ENCODE measurements around the gene VAV3.

Gene VAV3

DNA sequence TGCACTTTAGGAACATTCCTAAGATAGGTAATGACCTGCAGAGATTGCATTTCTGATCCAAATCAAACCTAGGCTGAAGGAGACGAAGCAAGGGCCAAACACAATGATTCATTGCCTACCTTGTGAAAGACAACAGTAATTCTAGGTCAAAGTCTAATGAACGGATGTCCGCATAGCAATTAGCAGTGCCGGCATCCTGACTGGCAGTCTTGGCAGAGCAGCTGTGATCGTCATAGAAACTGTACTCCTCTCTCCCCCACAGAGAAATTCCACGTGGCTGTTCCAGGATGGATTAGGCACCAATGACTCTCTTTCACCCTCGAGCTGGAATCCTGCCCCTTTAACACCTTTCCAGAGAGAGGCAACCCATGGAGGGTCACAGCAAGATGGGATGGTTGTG is 28.9 kb upstream of the VAV3 start:
- Histone ChIP-seq H2AFZ (ENCODE audit: low read length) (peak overlapping the region; percentile 24), H3K4me1 (ENCODE audit: control insufficient read depth in 2 of 2, insufficient read depth in 1 of 2, low read depth in 1 of 2, low read length in 2 of 2) (peaks cover 0 to 4% of the 10 kb centered on the region in 2 donors), H2BK5ac (ENCODE audit: low read length) (no peak overlapping the region), H3K9me3 (replicated peaks in 1 of 2; ENCODE audit: control insufficient read depth in 2 of 2, insufficient read depth in 1 of 2, low read depth in 1 of 2, low read length in 2 of 2) (no peaks in the 10 kb centered on the region), H3K14ac (ENCODE audit: low read length) (no peak overlapping the region), H3K4me2 (ENCODE audit: insufficient read depth, low read length, poor library complexity, severe bottlenecking) (no peak overlapping the region), H3K4me3 (ENCODE audit: low read length in 2 of 2) (no peak overlapping the region), H3K23ac (ENCODE audit: low read depth, low read length, poor library complexity) (no peak overlapping the region), H3K27ac (replicated peaks; ENCODE audit: low read length) (no peak overlapping the region), H2AK5ac (ENCODE audit: low read depth, low read length) (no peak overlapping the region), H2BK12ac (ENCODE audit: low read length) (no peak overlapping the region), H3K27me3 (ENCODE audit: control insufficient read depth in 3 of 3, insufficient read depth in 3 of 3, low read depth in 1 of 3, low read length in 3 of 3) (no peaks in the 10 kb centered on the region), H3K36me3 (replicated peaks in 1 of 2; ENCODE audit: control insufficient read depth in 2 of 2, insufficient read depth in 2 of 2, low read length in 2 of 2) (no peaks in the 10 kb centered on the region), H3K79me1 (ENCODE audit: low read depth, low read length) (no peaks in the 10 kb centered on the region), H4K91ac (ENCODE audit: low read depth, low read length, poor library complexity) (no peak overlapping the region), H4K8ac (ENCODE audit: low read depth, low read length) (no peak overlapping the region), H3K9ac (ENCODE audit: low read depth, low read length, poor library complexity) (no peak overlapping the region), H3K4ac (ENCODE audit: low read length) (no peak overlapping the region), H3K18ac (ENCODE audit: low read length) (no peak overlapping the region), H2BK15ac (ENCODE audit: low read length) (no peak overlapping the region), H2BK120ac (ENCODE audit: low read depth, low read length) (no peak overlapping the region)
- DNase-seq (ENCODE audit: low spot score): no peak
- WGBS, 2 donors (ENCODE audit: extremely low coverage in 2 of 2, insufficient read length in 2 of 2, insufficient replicate concordance in 1 of 2): no CpG with 5 or more reads among the region's 7 CpGs

DNA sequence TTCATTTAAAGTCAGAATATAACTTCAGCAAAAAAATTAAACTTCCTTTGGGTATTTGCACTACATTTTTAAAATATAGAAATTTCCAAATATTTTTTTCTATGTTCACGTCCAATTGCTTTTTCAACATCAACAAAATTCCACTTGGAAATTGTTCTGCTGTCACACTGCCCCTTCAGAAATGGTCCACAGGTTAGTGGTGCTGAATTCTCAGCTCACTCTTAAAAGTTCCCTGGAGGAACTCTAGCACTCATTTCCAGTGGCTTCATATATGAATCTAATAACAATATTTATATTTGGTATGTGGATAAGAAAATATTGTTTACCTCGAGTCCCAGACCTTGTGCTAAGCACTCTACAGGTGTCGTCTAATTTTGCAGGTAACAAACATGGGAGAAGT is 27.4 kb upstream of the VAV3 start:
- Histone ChIP-seq H3K27ac (replicated peaks; ENCODE audit: low read length) (no peak overlapping the region), H3K4me2 (ENCODE audit: insufficient read depth, low read length, poor library complexity, severe bottlenecking) (no peak overlapping the region), H3K79me1 (ENCODE audit: low read depth, low read length) (no peaks in the 10 kb centered on the region), H2BK120ac (ENCODE audit: low read depth, low read length) (no peak overlapping the region), H3K14ac (ENCODE audit: low read length) (no peak overlapping the region), H3K18ac (ENCODE audit: low read length) (no peak overlapping the region), H3K4ac (ENCODE audit: low read length) (no peak overlapping the region), H3K9me3 (replicated peaks in 1 of 2; ENCODE audit: control insufficient read depth in 2 of 2, insufficient read depth in 1 of 2, low read depth in 1 of 2, low read length in 2 of 2) (no peaks in the 10 kb centered on the region), H3K4me1 (ENCODE audit: control insufficient read depth in 2 of 2, insufficient read depth in 1 of 2, low read depth in 1 of 2, low read length in 2 of 2) (peaks cover 0 to 4% of the 10 kb centered on the region in 2 donors), H2BK12ac (ENCODE audit: low read length) (no peak overlapping the region), H2BK5ac (ENCODE audit: low read length) (no peak overlapping the region), H3K4me3 (ENCODE audit: low read length in 2 of 2) (no peak overlapping the region), H2AFZ (ENCODE audit: low read length) (no peak overlapping the region), H3K27me3 (ENCODE audit: control insufficient read depth in 3 of 3, insufficient read depth in 3 of 3, low read depth in 1 of 3, low read length in 3 of 3) (no peaks in the 10 kb centered on the region), H4K8ac (ENCODE audit: low read depth, low read length) (no peak overlapping the region), H2BK15ac (ENCODE audit: low read length) (no peak overlapping the region), H3K23ac (ENCODE audit: low read depth, low read length, poor library complexity) (no peak overlapping the region), H2AK5ac (ENCODE audit: low read depth, low read length) (no peak overlapping the region), H4K91ac (ENCODE audit: low read depth, low read length, poor library complexity) (no peak overlapping the region), H3K9ac (ENCODE audit: low read depth, low read length, poor library complexity) (no peak overlapping the region), H3K36me3 (replicated peaks in 1 of 2; ENCODE audit: control insufficient read depth in 2 of 2, insufficient read depth in 2 of 2, low read length in 2 of 2) (no peaks in the 10 kb centered on the region)
- no peak for DNase-seq (ENCODE audit: low spot score)
- WGBS, 2 donors (ENCODE audit: extremely low coverage in 2 of 2, insufficient read length in 2 of 2, insufficient replicate concordance in 1 of 2): no CpG with 5 or more reads among the region's 3 CpGs

DNA sequence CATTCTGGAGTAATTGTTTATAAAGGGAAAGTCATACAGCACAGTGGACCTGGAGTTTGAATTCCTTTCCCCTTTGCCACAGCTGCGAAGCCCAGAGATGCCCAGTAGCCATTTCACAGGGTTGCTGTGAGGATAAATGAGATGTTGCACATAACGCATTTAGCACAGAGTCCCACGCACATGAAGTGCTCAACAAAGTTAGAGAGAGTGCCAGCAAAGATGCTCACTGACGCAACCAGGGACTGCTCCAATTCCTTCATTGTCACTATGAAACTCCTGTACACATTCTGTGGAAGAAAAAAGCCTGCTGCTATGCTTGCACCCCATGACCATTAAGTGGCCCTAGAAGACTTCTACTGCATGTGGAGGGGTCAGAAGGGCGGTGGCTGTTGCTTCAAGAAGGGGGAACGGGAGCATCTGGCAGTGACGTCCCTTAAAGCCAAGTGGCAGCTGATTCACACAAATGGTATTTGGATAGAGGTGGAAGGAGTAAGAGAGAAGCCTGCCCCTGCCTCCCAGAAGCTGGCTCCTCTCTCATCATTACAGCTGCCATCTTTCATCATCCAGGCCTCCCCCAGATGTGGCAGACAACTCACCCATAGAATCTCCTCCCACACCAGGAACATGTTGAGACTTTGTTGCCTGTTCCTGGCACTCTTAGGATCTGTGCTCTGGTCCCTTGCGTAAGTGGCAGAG is 26.5 kb upstream of the VAV3 start:
- H3K27ac ChIP-seq (replicated peaks; ENCODE audit: low read length): no peak overlapping the region
- no peak overlapping the region for H3K23ac ChIP-seq (ENCODE audit: low read depth, low read length, poor library complexity)
- no CpG with 5 or more reads among the region's 8 CpGs for WGBS, 2 donors (ENCODE audit: extremely low coverage in 2 of 2, insufficient read length in 2 of 2, insufficient replicate concordance in 1 of 2)
- no peak overlapping the region for H2BK120ac ChIP-seq (ENCODE audit: low read depth, low read length)
- H3K4me2 ChIP-seq (ENCODE audit: insufficient read depth, low read length, poor library complexity, severe bottlenecking): no peak overlapping the region
- H2AK5ac ChIP-seq (ENCODE audit: low read depth, low read length): no peak overlapping the region
- H3K9me3 ChIP-seq (replicated peaks in 1 of 2; ENCODE audit: control insufficient read depth in 2 of 2, insufficient read depth in 1 of 2, low read depth in 1 of 2, low read length in 2 of 2): no peaks in the 10 kb centered on the region
- peaks cover 0 to 4% of the 10 kb centered on the region in 2 donors for H3K4me1 ChIP-seq (ENCODE audit: control insufficient read depth in 2 of 2, insufficient read depth in 1 of 2, low read depth in 1 of 2, low read length in 2 of 2)
- H3K18ac ChIP-seq (ENCODE audit: low read length): no peak overlapping the region
- no peaks in the 10 kb centered on the region for H3K79me1 ChIP-seq (ENCODE audit: low read depth, low read length)
- H3K9ac ChIP-seq (ENCODE audit: low read depth, low read length, poor library complexity): no peak overlapping the region
- H3K36me3 ChIP-seq (replicated peaks in 1 of 2; ENCODE audit: control insufficient read depth in 2 of 2, insufficient read depth in 2 of 2, low read length in 2 of 2): no peaks in the 10 kb centered on the region
- DNase-seq (ENCODE audit: low spot score): no peak
- H2BK15ac ChIP-seq (ENCODE audit: low read length): no peak overlapping the region
- H4K91ac ChIP-seq (ENCODE audit: low read depth, low read length, poor library complexity): no peak overlapping the region
- H2BK5ac ChIP-seq (ENCODE audit: low read length): no peak overlapping the region
- no peak overlapping the region for H3K4ac ChIP-seq (ENCODE audit: low read length)
- no peak overlapping the region for H2BK12ac ChIP-seq (ENCODE audit: low read length)
- no peak overlapping the region for H4K8ac ChIP-seq (ENCODE audit: low read depth, low read length)
- peak overlapping the region; percentile 51 for H2AFZ ChIP-seq (ENCODE audit: low read length)
- H3K14ac ChIP-seq (ENCODE audit: low read length): no peak overlapping the region
- no peaks in the 10 kb centered on the region for H3K27me3 ChIP-seq (ENCODE audit: control insufficient read depth in 3 of 3, insufficient read depth in 3 of 3, low read depth in 1 of 3, low read length in 3 of 3)
- H3K4me3 ChIP-seq (ENCODE audit: low read length in 2 of 2): no peak overlapping the region

DNA sequence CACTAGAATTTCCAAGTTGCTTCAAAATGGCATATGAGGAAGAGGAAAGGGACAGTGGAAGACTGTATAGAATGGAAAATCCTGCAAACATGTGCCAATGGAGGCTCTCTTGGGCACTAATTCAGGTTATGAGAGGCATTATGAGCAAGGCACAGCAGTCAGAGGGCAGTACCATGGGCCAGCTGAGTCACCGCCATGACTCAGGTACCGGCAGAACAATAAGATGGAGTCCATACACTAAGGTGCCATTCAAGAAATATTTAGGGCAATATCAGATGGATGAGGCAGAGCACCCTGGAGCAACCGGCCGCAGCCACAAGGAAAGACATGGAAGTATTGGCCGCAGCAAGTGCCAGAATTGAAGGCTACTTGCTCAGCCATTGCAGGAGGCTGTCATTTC is 25.6 kb upstream of the VAV3 start:
- no peaks in the 10 kb centered on the region for H3K27me3 ChIP-seq (ENCODE audit: control insufficient read depth in 3 of 3, insufficient read depth in 3 of 3, low read depth in 1 of 3, low read length in 3 of 3)
- no peak for DNase-seq (ENCODE audit: low spot score)

More for the DNA sequence above, 25.6 kb upstream of the VAV3 start:
- no peak overlapping the region for H3K14ac ChIP-seq (ENCODE audit: low read length)
- H4K8ac ChIP-seq (ENCODE audit: low read depth, low read length): no peak overlapping the region
- no peak overlapping the region for H3K4me2 ChIP-seq (ENCODE audit: insufficient read depth, low read length, poor library complexity, severe bottlenecking)
- H3K36me3 ChIP-seq (replicated peaks in 1 of 2; ENCODE audit: control insufficient read depth in 2 of 2, insufficient read depth in 2 of 2, low read length in 2 of 2): no peaks in the 10 kb centered on the region
- no peak overlapping the region for H3K9ac ChIP-seq (ENCODE audit: low read depth, low read length, poor library complexity)
- no peak overlapping the region for H3K23ac ChIP-seq (ENCODE audit: low read depth, low read length, poor library complexity)
- no peak overlapping the region for H2BK5ac ChIP-seq (ENCODE audit: low read length)
- H3K27ac ChIP-seq (replicated peaks; ENCODE audit: low read length): no peak overlapping the region
- H2BK15ac ChIP-seq (ENCODE audit: low read length): no peak overlapping the region
- H2AK5ac ChIP-seq (ENCODE audit: low read depth, low read length): no peak overlapping the region
- no CpG with 5 or more reads among the region's 5 CpGs for whole genome bisulfite sequencing, 2 donors (ENCODE audit: extremely low coverage in 2 of 2, insufficient read length in 2 of 2, insufficient replicate concordance in 1 of 2)
- H3K18ac ChIP-seq (ENCODE audit: low read length): no peak overlapping the region
- H4K91ac ChIP-seq (ENCODE audit: low read depth, low read length, poor library complexity): no peak overlapping the region
- peak overlapping the region; percentile 51 for H2AFZ ChIP-seq (ENCODE audit: low read length)
- H3K9me3 ChIP-seq (replicated peaks in 1 of 2; ENCODE audit: control insufficient read depth in 2 of 2, insufficient read depth in 1 of 2, low read depth in 1 of 2, low read length in 2 of 2): no peaks in the 10 kb centered on the region
- H3K4me3 ChIP-seq (ENCODE audit: low read length in 2 of 2): no peak overlapping the region
- H3K4me1 ChIP-seq (ENCODE audit: control insufficient read depth in 2 of 2, insufficient read depth in 1 of 2, low read depth in 1 of 2, low read length in 2 of 2): peaks cover 0 to 4% of the 10 kb centered on the region in 2 donors
- no peak overlapping the region for H2BK120ac ChIP-seq (ENCODE audit: low read depth, low read length)
- no peak overlapping the region for H2BK12ac ChIP-seq (ENCODE audit: low read length)
- no peak overlapping the region for H3K4ac ChIP-seq (ENCODE audit: low read length)
- H3K79me1 ChIP-seq (ENCODE audit: low read depth, low read length): no peaks in the 10 kb centered on the region
